Activated CD8-positive, alpha-beta memory T cell treated with anti-CD3 and anti-CD28 coated beads for 4 hours (primary cell): ENCODE results near the gene ATG7.
"Not testable (repeated sequence)": the region's sequence is repeated elsewhere in the genome, so short reads cannot be mapped to it uniquely, and the experiment has no call there.

Experiments used
- DNase-seq, 2 donors: peaks; one replicate each; pipeline ENCODE4 v3.0.0-alpha.2; 2020; ENCODE audit warnings: low read depth in 2 of 2

The ATG7 gene

DNA sequence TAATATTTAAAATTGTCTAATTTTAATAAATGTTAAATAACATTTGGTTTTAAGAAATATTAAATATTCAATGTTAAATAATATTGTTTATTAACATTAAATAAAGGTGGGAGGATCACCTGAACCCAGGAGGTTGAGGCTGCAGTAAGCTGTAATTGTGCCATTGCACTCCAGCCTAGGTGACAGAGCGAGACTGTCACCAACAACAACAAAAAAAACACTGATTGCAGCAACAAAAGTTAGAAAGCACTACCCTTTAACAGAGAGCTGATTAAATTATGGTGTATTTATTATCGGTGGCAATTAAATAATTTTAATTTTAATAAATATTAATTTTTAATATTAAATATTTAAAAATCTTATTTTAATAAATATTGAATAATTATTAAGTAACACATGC lies 152.1 kb downstream of the ATG7 start:
- DNase-seq: no peak

DNA sequence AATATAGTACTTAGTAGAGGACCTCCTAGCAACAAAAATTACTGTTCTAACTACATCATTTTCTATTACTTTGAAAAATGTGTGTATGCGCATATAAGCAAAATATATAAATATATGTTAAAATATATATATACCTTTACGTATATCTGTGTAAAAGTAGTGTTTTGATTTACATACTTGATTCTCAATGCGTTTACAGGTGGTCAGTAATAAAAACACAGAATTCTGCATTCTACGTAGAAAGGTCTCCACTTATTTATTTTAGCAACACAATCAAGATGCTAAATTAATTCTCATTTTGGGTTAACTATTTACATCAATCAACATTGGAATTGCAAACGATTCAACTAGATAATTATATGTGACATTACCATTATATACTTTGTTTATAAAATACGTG lies 158.0 kb downstream of the ATG7 start:
- no peak for DNase-seq

DNA sequence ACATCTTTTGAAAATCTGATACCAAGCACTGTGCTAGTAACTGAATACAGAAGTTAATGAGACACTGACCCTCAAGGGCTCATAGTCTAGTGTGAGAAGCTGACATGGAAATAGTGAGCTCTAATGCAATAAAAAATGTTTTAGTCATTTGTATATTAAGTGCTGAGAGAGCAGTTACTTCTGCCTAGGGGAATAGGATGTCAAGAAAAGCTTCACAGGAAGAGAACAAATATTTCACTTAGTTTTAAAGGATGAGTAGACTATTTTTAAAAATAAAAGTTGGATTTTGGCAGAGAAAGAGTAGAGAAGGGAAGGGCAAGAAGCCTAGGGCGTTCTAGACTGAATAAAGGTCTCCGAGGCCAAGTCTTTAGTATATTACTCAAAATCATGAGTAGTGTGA lies 158.4 kb downstream of the ATG7 start:
- DNase-seq: no peak

DNA sequence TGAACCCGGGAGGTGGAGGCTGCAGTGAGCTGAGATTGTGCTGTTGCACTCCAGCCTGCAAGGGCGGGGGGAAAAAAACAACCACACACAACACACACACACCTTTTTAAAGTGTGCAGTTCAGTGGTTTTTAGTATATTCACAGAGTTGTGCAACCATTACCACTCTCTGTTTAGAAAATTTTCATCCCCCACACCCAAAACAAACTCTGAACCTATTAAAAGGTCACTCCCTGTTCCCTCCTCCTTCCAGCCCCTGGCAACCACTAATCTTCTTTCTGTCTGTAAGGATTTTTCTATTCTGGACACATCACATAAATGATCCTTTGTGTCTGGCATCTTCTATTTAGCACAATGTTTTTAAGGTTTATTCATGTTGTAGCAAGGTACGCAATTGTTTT lies 159.1 kb downstream of the ATG7 start:
- DNase-seq: no peak

GRCh38 chr3:11434017-11434526 lies 161.9 kb downstream of the ATG7 start:
- DNase-seq: no peak

DNA sequence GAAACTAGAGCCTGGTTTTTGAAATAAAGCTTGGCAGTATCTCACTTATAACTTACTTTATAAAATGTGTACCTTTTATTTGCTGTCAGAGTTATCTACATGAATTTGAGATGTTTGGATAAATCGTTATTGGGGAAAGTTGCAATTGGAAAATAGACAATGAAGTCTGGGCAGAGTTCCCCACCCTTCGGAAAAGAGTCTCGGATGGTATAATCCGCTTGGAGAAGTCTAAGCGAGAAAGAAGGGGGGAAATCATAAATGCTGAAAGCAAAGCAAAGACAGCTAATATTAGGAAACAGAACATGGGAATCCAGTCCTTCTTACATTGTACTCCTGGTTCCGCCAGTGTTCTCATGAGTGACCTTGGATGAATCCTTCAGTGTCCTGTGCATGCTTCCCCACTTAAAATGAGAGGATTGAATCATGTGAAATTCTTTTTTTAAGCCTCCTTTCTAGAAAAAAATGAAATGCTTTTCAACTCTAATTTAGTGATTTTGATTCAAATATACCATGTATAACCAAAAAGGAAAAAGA lies 162.4 kb downstream of the ATG7 start:
- DNase-seq: no peak

DNA sequence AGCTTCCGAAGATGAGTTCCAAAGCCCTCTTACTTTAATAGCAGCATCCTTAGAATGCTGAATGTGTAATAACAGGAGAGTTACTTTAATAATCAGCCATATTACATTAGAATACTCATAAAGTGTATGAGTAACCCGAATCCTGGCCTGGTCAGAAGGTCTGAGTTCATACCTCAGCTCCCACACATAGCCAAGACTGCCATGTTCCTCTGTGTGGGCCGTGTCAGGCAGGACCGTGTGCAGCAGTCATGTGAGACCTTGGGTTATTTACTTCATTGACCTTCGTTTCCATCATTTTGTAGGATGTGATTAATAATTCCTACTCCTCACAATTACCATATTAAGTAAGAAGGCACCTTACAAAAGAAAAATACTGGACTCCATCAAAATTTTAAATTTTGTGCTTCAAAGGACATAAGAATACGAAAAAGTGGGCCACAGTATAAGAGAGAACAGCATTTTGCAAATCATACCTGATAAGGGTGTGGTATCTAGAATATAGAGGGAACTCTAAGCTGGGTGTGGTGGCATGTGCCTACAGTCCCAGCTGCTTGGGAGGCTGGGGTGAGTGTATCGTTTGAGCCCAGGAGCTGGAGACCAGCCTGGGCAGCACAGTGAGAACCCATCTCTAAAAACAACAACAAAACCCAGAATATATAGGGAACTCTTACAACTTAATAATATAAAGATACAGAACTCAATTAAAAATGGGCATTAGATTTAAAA lies 163.4 kb downstream of the ATG7 start:
- no peak for DNase-seq

DNA sequence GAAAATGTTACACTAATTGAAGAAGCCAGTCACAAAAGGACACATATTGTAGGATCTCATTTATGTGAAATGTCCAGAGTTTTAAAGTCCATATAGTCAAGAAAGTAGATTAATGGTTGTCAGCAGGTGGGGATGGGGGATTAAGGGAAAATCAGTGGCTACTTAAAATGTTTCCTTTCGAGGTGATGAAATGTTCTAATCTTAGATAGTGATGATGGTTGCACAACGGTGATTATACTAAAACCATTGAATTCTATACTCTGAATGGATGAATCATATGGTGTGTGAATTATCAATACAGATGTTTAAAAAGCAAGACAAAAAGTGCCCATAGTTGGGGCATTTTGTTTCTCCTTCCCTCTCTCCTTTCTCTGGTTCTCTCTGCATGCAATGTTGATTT lies 164.6 kb downstream of the ATG7 start:
- no peak for DNase-seq

DNA sequence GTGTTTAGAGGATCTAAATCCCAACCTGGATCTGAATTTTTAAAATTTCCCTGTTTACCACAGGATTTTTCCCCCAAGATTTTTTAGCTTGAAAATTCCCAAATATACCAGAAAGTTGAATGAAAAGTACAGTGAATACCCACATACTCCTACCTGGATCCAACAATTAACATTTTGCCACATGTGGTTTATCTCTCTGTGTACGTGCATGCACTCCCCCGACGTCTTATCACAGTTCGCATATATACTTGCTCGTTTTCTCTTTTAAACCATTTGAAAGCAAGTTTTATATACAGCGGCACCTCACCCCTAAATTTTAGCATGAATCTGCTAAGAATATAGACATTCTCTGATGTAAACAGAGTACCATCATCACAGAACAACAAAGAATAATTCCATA lies 165.3 kb downstream of the ATG7 start:
- no peak for DNase-seq

DNA sequence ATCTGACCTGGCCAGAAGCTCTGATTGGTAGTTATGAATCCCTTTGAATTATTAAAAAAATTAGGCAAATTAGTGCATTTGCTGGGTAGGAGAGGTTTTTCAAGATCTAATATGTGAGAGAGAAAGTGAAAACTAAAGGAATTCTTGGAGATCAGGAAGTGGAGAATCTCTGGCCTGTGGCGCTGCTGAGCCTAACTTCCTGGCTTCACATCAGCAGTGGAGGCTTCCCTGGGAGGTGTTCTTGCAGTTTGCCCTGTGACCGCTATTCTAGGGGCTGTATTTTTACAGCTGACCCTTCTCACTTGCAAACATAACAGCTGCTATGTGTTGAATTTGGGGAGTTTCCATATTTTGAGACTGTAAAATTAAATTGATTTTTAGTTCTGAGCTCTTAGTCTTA lies 166.4 kb downstream of the ATG7 start:
- no peak for DNase-seq

DNA sequence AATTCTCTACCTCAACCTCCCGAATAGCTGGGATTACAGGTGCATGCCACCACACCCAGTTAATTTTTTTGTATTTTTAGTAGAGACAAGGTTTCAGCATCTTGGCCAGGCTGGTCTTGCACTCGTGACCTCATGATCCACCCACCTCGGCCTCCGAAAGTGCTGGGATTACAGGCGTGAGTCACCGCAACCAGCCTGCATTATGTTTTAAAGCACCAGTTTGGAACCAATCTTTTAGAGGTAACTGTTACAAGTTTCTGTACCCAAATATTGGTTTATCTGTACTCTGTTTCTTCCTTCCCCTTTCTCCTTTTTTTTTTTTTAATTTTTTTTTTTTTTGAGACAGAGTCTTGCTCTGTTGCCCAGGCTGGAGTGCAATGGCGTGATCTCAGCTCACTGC lies 169.1 kb downstream of the ATG7 start:
- DNase-seq: not testable (repeated sequence)

GRCh38 chr3:11444404-11444803 lies 172.2 kb downstream of the ATG7 start:
- no peak for DNase-seq

- not testable (repeated sequence) for DNase-seq
Measured at GRCh38 chr3:11445193-11445592, 173.0 kb downstream of the ATG7 start.

DNA sequence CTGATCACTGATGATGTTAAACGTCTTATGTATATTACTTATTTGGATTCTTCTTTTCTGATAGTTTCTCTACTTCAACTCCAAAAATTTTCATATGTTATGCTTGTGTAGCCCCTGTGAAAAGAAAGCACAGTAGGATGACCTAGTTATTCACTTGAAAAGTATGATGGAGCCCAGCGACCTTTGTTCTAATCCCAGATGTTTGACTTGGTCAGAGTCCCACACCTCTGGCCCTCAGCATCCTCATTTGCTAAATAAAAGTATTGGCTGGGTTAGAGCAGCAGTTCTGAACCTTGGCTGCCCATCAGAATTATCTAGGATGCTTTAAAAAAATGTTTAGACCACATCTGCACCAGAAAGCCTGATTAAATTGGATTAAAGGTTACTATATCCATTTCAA lies 173.7 kb downstream of the ATG7 start:
- no peak for DNase-seq

DNA sequence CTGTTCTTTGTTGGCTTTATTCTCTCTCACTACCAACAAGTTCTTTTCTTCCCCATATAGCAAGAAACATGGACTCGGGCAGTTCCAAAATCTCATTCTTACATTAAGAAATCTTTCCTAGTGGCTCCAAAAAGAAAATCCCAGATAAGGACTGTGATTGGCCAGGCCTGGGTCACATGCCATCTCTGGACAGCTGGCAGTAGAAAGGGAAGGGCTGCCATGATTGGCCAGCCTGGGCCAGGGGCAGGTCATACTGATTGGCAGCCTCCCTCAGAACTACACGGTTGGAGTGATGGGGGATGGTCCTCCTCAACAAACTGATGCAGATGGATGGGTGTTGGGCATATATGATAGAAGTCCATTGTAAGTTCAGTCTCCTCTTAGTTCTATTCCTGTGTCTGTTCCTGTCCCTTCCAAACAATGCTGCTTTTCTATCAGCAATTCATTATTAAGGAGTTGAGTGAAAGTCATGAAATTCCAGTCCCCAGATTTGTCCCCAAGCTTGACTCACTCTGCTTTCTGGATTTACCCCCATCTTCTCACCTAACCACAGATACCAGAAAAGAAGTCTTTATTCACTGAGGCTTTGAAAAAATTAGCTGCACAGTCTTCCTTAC lies 175.5 kb downstream of the ATG7 start:
- DNase-seq: no peak

GRCh38 chr3:11450015-11450414 lies 177.8 kb downstream of the ATG7 start:
- DNase-seq: no peak

DNA sequence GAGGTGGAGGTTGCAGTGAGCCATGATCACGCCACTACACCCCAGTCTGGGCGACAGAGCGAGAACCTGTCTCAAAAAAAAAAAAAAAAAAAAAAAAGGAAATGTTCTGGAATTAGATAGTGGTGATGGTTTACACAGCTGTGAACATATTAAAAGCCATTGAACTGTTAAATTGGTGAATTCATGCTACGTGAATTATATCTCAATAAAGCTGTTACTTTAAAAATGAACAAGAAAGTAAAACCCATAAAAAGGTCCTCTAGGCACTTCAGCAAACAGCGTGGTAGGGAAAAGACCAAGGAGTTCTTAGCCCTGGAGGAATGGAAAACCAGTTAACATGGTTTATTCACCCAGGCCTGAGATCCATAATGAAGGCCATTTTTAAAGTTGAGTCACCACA lies 180.1 kb downstream of the ATG7 start:
- DNase-seq: no peak

DNA sequence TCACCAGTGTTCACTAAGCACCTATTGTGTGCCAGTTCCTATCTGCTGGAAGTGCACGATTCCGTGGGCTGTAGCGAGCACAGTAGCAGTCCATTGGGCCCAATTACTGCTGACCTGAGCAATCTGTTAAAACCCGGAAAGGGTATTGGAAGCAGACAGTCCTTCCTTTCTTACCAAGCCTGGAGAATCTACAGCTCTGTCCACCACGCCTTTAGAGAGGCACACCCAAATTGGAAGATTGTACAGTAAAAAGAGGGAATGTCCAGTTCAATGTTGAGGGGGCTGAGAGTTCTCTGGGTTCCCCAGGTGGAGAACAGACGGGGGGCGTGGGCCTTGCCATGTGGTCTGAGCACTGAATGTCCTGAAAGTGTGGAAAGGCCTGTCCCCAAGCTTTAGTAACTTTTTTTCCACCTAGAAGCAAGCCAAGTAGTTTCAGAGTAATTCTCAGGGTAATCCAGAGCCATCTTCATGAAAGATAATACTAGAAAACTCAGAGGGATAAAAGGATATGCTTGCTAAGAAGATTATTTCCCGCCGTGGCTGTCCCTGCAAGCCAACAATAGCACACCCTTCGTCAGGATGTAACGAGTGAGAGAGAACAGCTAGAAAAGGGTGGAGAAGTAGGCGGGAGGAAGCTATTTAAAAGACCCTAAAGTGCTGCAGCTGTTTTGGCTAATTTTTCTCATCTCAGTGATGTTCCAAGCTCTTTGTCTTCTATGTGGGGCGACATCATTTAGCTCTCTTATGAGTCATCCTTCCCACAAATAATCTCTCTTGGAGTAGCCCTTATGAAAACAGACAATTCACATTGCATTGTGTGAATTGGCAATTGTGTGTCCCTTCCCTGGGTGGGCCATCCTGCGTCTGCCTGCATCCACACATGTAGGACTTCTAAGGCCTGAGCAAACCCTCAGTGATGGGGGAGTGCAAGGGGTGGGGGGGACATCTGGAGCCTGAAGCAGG lies 181.0 kb downstream of the ATG7 start:
- no peak for DNase-seq

DNA sequence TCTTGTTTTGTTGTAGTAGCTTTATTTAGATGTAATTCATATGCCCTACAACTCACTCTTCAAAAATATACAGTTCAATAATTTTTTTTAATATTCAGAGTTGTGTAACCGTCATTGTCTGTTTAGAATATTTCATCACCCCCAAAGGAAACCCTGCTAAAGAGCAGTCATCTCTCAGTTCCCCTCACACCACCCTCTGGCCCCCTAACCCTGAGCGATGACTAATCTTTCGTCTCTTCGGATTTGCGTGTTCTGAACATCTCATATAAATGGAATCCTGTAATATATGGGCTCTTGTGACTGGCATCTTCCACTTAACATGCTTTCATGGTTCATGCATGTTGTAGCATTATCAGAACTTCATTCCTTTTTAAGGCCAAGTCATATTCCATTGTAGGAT lies 183.8 kb downstream of the ATG7 start:
- no peak for DNase-seq

DNA sequence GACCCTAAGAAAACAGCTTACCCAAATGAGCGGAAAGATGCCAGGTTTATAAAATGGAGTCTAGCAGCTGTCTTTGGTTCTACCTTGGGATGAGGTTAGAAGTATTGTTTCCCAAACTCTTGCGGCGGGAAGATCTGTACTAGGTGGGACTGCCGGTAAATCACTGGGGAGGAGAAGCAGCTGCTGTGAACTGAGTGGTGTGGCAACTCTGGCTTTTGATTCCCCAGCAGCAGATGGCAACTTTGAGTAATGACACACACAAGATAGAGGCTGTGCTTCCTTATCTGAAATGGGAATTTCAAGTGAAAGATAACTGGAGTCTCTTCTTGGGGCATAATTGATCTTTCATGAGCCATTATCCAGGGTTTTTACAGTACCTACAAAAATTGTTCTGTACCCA lies 184.9 kb downstream of the ATG7 start:
- DNase-seq: no peak

DNA sequence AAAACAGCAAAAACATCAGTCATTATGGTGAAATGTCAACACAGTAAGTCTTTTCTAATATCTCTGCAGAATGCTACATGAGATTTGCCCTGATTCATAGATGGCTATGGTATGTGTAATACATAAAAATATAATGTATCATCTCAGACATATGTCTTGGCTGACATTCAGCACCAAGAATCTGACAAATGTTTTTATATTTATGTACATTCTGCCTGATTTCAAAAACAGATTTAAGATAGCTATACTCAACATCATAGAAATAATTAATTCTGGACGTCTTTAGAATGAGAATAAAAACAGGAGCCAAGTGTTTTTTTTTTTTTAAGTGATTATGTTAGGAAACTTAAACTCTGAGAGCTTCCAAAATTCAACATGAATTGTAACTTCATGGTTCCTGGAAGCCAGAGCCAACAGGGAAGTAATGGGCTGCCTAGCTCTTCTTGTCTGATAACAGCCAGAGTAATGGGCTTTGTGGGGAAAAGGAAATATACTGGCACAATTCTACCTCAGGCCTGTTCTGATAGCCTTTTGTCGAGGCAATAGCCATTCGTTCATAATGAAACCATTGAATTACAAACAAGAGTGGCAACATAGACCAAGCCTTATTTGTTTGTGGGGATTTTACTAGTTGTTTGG lies 187.1 kb downstream of the ATG7 start:
- no peak for DNase-seq

DNA sequence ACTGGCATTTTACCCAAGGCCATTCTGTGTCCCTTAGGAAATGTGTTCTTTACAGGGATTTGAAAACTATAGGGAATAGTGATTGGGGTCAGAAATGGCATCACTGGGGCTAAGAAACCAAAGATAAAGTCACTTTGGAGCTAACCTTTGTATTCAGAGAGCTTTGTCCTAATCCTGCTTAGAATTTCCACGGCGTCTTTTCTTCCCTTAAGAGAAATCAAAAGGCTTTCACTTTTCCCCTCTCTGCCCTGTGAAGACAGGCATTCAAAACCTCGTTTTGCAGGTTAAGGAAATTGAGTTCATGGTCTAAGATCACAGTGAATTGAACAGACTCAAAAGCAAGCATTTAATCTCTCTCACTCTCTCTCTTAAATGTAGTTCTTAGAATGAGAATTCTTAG lies 189.0 kb downstream of the ATG7 start:
- no peak for DNase-seq
